PFSK-1 (cell line): ENCODE data around the gene KCP.

Source experiments
- FOXP2 ChIP-seq: optimal IDR thresholded peaks from 2 replicates; pipeline ENCODE3; 2011; ENCODE audit warnings: borderline replicate concordance, control low read depth, inconsistent platforms; ENCODE audit not compliant: insufficient read depth; ENCODE audit errors: extremely low read length, extremely low read depth
- POLR2AphosphoS5 ChIP-seq: IDR thresholded peaks from 2 replicates; pipeline ENCODE4 v1.6.1; 2012; ENCODE audit warnings: low read depth, mild to moderate bottlenecking, control low read depth, low read length, moderate library complexity
- REST ChIP-seq, 2 experiments: IDR thresholded peaks; 2 replicates each; pipeline versions ENCODE4 v1.6.1 to v1.8.0; 2011 to 2012; ENCODE audit warnings: low read depth in 2 of 2, low read length in 2 of 2, control low read depth in 1 of 2, inconsistent platforms in 1 of 2, mild to moderate bottlenecking in 1 of 2, moderate library complexity in 1 of 2; ENCODE audit not compliant: insufficient read depth in 1 of 2
- SIN3A ChIP-seq: IDR thresholded peaks from 2 replicates; pipeline ENCODE4 v1.6.1; 2012; ENCODE audit warnings: mild to moderate bottlenecking, low read length, moderate library complexity, borderline replicate concordance; ENCODE audit not compliant: insufficient read depth
- TAF1 ChIP-seq: IDR thresholded peaks from 2 replicates; pipeline ENCODE4 v1.6.1; 2012; ENCODE audit warnings: low read length, control low read depth, borderline replicate concordance; ENCODE audit not compliant: insufficient read depth

Gene KCP

GRCh38 chr7:128862571-128863432, 47.7 kb downstream of the KCP start, which contains the start of gene ATP6V1F:
TSS of gene ATP6V1F (plus strand) at chr7:128862856. CDS start at chr7:128862905, 49 bp downstream.
- TF ChIP-seq FOXP2 (peak; percentile 61), REST (IDR thresholded peaks at IDR 0.05; ENCODE audit: insufficient read depth in 1 of 2, low read depth in 2 of 2, low read length in 2 of 2) (no peak), POLR2AphosphoS5 (peak; percentile 74), SIN3A (no peak), TAF1 (peak; percentile 53; the same call in 1 of the 2 replicates)

GRCh38 chr7:128861957-128862570, 48.4 kb downstream of the KCP start:
- TF ChIP-seq POLR2AphosphoS5, result no peak
- TF ChIP-seq FOXP2, result no peak
- TF ChIP-seq TAF1, result no peak
- TF ChIP-seq REST (IDR thresholded peaks at IDR 0.05; ENCODE audit: insufficient read depth in 1 of 2, low read depth in 2 of 2, low read length in 2 of 2), result no peak
- no peak for TF ChIP-seq SIN3A

GRCh38 chr7:128860158-128861073, 50.1 kb downstream of the KCP start:
- TF ChIP-seq POLR2AphosphoS5, result no peak; the same call in 1 of the 2 replicates
- TF ChIP-seq SIN3A, result no peak
- TF ChIP-seq TAF1, result no peak
- TF ChIP-seq FOXP2, result no peak
- TF ChIP-seq REST (IDR thresholded peaks at IDR 0.05; ENCODE audit: insufficient read depth in 1 of 2, low read depth in 2 of 2, low read length in 2 of 2), result no peak

- TF ChIP-seq POLR2AphosphoS5 (no peak), TAF1 (no peak), SIN3A (no peak), FOXP2 (no peak), REST (IDR thresholded peaks at IDR 0.05; ENCODE audit: insufficient read depth in 1 of 2, low read depth in 2 of 2, low read length in 2 of 2) (no peak)
Measured at GRCh38 chr7:128859232-128860157, 51.0 kb downstream of the KCP start.
